ENCODE data around the gene CPNE5. TPM values are rescaled to one million over a fixed set of nuclear protein-coding genes. Genes with fewer than 3 reads are reported as not detected.

The CPNE5 gene
- total RNA-seq, 1 donor from 2014 or later: 59.1 TPM

GRCh38 chr6:36820700-36821580, 18.3 kb downstream of the CPNE5 start:
- POLR2A ChIA-PET: interaction anchor here (0.6 kb wide), 2 partner anchors 41 to 724 kb away, joined by 5 to 6 read pairs; no protein-coding TSS in a partner anchor
- no peaks in the 10 kb centered on the region for H3K9me3 Mint-ChIP-seq
- no peak for DNase-seq

GRCh38 chr6:36818756-36819155, 20.5 kb downstream of the CPNE5 start:
- ChIA-PET POLR2A (no interaction called here), CTCF (no interaction called here)
- no peak for DNase-seq
- H3K27ac Mint-ChIP-seq: no peak overlapping the region
- ATAC-seq (ENCODE audit: low read depth): no peak
- intact Hi-C loops (cut with micrococcal nuclease): no loop called here
- no peaks in the 10 kb centered on the region for H3K9me3 Mint-ChIP-seq
- no peak overlapping the region for H3K4me3 Mint-ChIP-seq
- H3K27me3 Mint-ChIP-seq: no peaks in the 10 kb centered on the region
- H3K4me1 Mint-ChIP-seq: no peaks in the 10 kb centered on the region
- TF ChIP-seq CTCF (IDR thresholded peaks at IDR 0.05): no peak
- H3K36me3 Mint-ChIP-seq (ENCODE audit: low read depth): no peaks in the 10 kb centered on the region

More at GRCh38 chr6:36820700-36821580, 18.3 kb downstream of the CPNE5 start:
- Mint-ChIP-seq H3K4me3 (no peak overlapping the region), H3K36me3 (ENCODE audit: low read depth) (no peaks in the 10 kb centered on the region), H3K4me1 (no peaks in the 10 kb centered on the region), H3K27ac (no peak overlapping the region), H3K27me3 (peaks cover 8% of the 10 kb centered on the region)
- ATAC-seq (ENCODE audit: low read depth): no peak
- intact Hi-C loops (cut with micrococcal nuclease): no loop called here
- TF ChIP-seq CTCF (IDR thresholded peaks at IDR 0.05): no peak
- CTCF ChIA-PET: no interaction called here

GRCh38 chr6:36817847-36818246, 21.4 kb downstream of the CPNE5 start:
- H3K36me3 Mint-ChIP-seq (ENCODE audit: low read depth): no peaks in the 10 kb centered on the region
- TF ChIP-seq CTCF (IDR thresholded peaks at IDR 0.05): no peak
- no peaks in the 10 kb centered on the region for H3K4me1 Mint-ChIP-seq
- no peak overlapping the region for H3K4me3 Mint-ChIP-seq
- H3K9me3 Mint-ChIP-seq: no peaks in the 10 kb centered on the region
- ChIA-PET CTCF (no interaction called here), POLR2A (no interaction called here)
- ATAC-seq (ENCODE audit: low read depth) (no peak), DNase-seq (no peak)
- intact Hi-C loops (cut with micrococcal nuclease): no loop called here
- no peaks in the 10 kb centered on the region for H3K27me3 Mint-ChIP-seq
- no peak overlapping the region for H3K27ac Mint-ChIP-seq

GRCh38 chr6:36817176-36817817, 21.9 kb downstream of the CPNE5 start:
- intact Hi-C loops (cut with micrococcal nuclease): no loop called here
- ATAC-seq (ENCODE audit: low read depth) (no peak), DNase-seq (no peak)
- TF ChIP-seq CTCF (IDR thresholded peaks at IDR 0.05): no peak
- Mint-ChIP-seq H3K27ac (no peak overlapping the region), H3K4me1 (no peaks in the 10 kb centered on the region), H3K4me3 (no peak overlapping the region), H3K27me3 (no peaks in the 10 kb centered on the region), H3K9me3 (no peaks in the 10 kb centered on the region), H3K36me3 (ENCODE audit: low read depth) (no peaks in the 10 kb centered on the region)
- ChIA-PET POLR2A (no interaction called here), CTCF (no interaction called here)

GRCh38 chr6:36815962-36816735, 23.1 kb downstream of the CPNE5 start:
- ChIA-PET CTCF (no interaction called here), POLR2A (interaction anchor here (0.6 to 0.7 kb wide), 2 partner anchors 15 to 62 kb away, joined by 4 to 5 read pairs; no protein-coding TSS in a partner anchor)
- intact Hi-C loops (cut with micrococcal nuclease): no loop called here
- Mint-ChIP-seq H3K9me3 (no peaks in the 10 kb centered on the region), H3K27me3 (peaks cover 3% of the 10 kb centered on the region), H3K4me3 (no peak overlapping the region), H3K4me1 (no peaks in the 10 kb centered on the region), H3K27ac (no peak overlapping the region), H3K36me3 (ENCODE audit: low read depth) (no peaks in the 10 kb centered on the region)
- ATAC-seq (ENCODE audit: low read depth): no peak
- DNase-seq: no peak
- TF ChIP-seq CTCF (IDR thresholded peaks at IDR 0.05): no peak

Measured in activated B cell treated with CpG ODN at 0.5 μM for 24 hours (primary cell).